Suppressor macrophage (primary cell): Measurements from ENCODE around the gene TRIO.
"Not testable (repeated sequence)": the region's sequence is repeated elsewhere in the genome, so short reads cannot be mapped to it uniquely, and the experiment has no call there.

Source experiments
- DNase-seq, 4 experiments: peaks; one replicate each; pipeline ENCODE4 v3.0.0-alpha.2; 2020 to 2022

Gene TRIO

DNA sequence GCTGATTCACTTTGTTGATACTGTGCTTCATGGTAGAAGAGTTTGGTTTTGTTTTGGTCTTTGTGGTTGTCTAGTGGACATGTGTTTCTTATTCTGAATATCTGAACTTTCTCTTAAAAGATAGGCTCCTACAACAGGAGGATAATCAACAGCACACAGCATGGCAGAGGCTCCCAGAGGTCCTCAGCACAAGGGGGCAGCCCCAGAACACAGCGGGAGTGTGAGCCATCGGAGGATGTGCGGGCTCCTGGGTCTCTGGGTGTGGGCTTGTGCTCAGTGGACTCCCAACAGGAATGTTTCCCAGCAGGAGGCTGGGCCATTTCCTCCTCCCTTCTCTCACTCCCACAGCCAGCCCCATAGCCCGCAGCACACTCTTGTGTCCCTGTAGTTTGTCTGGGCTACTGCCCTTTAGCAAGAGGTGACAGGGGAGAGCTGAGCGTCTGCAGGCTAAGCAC is 274.2 kb downstream of the TRIO start:
- no peak for DNase-seq

DNA sequence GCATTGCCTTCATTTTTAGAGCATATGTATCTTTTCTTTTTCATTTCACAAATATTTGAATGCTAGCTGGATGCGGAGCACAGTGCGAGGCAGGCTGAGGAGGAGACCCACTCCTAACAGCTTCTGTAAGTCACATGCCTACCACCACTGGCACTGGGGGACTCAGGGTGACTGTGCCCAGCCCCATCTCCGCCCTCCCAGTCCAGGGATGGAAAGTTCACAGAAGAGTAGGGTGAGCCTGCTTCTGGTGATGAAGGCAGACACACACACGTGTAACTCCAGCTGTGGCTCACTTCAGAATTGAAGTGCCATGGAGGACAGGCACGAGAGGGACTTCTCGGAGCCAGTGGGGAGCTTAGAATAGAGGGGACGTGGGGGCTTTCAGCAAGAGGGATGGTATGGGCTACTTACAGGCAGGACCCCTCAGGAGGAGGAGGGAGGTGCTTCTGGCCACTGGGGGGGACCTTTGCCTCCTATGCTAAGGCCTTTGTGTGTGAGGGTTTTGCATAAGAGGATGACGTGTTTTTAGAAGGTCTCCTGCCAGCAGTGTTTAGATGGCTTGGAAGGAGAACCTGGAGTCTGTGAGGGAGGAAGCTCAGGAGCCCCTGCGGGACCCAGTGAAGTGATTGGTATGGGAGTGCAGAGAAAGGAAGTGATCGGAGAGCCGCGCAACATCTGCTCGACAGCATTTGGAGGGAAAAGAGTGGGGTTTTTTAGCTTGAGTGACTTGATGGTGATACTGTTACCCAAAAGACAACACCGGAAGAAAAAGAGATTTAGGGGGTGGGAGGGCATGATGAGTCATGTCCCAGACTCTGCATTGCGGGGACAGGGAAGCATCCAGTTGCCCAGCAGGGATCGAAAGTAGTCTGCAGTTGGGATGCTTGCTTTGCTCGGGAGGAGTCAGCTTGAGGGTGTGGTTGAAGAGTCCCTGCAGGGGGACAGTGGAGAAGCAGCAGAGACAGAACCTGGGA is 274.9 kb downstream of the TRIO start:
- DNase-seq, result no peak

DNA sequence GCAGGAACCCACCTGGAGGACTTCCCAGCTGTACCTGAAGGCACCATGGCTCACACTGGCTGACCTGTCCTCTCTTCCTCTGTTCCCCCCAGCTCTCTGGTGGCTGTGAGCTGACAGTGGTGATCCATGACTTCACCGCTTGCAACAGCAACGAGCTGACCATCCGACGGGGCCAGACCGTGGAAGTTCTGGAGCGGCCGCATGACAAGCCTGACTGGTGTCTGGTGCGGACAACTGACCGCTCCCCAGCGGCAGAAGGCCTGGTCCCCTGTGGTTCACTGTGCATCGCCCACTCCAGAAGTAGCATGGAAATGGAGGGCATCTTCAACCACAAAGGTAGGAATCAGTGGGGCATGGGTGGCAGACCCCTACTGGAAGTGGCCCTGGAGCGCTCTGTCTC is 276.5 kb downstream of the TRIO start:
- no peak for DNase-seq

DNA sequence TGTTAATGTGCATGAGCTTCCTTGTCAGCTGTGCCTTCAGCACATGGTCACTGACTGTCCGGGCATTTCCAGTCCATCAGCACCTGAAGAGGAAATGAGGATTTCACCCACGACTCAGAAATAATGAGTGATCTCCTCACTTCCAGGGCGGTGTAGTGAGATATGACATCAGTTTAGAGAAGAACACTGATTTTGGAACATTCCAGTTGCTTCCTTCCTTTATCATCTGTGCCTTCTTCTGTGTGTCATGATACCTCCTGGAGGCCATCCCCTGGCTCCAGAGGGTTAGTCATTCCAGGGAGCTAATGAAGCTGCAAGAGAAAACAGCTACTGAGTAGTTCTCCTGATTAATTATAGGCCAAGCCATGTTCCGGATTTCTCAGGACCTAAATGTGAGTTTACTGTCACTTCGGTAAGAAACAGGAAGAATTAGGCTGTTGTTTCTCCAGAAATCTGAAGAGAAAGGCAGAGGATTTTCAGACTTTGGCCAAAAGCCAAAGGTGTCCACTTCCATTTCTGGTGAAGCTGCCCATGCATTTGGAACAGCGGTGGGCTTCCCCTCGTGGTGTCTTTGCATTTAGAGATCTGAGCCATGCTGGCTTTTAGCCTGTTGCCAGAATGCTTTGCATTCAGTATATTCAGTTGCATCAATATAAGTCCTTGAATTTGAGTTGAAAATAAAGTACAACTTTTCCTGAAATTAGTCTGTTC is 277.1 kb downstream of the TRIO start:
- DNase-seq, result no peak

DNA sequence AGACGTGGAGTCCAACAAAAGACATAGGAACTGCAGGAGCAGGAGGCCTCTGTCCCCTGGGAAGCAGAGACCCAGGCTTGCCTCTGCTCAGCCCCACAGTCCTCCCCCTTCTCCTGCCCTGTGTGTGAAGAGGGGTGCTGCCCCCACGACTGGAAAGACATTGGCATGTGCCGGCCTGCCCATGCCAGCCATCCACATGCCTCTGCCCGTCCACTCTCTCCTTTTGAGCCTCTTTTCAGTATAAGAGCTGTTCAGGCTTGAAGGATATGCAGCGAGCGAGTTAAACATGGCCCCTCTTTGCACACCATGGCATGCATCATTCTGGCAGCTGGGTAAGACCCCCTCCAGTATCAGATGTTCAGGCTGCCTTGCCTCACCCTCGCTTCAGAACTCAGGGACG is 278.7 kb downstream of the TRIO start:
- no peak for DNase-seq

DNA sequence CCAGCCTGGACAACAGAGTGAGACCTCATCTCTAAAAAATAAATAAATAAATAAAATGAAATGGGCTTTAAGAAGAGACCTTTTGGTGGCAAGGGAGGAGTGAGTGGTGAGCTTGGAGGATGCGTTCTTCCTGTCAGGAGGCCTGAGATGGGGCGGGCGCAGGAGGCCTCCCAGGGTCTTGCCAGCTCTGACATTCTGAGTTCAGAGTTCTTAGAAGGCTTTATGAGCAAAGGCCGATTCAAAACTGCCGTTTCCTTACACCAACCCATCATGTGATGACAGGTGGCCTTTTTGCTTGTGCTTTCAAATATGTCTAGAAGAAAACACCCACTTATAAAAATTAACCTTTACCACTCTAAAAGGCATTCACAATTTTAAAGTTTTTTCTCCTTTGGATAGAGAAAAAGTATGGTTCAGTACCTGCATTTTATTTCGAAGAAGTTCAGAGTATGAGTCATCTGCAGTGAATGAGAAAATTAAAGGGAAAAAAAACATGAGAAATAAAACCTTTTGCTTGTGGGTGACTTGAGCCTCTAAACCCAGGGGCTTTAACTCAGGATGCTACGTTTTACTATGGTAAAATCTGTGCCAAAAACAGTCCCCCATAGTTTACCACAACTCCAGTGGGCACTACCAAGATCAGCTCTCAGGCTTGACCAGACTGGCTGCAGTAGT is 281.0 kb downstream of the TRIO start:
- DNase-seq, result no peak

DNA sequence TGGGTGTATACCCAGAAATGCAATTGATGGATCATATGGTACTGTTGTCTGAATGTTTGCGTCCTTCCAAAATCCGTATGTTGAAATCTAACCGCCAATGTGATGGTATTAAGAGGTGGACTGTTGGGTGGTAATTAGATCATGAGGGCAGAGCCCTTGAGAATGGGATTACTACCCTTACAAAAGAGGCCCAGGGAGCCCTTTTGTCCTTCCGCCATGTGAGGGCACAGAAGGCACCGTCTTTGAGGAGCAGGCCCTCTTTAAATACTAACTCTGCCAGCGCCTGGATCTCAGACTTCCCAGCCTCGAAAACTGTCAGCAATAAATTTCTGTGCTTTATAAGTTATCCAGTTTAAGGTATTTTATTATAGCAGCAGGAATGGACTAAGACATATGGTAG is 282.4 kb downstream of the TRIO start:
- no peak for DNase-seq

DNA sequence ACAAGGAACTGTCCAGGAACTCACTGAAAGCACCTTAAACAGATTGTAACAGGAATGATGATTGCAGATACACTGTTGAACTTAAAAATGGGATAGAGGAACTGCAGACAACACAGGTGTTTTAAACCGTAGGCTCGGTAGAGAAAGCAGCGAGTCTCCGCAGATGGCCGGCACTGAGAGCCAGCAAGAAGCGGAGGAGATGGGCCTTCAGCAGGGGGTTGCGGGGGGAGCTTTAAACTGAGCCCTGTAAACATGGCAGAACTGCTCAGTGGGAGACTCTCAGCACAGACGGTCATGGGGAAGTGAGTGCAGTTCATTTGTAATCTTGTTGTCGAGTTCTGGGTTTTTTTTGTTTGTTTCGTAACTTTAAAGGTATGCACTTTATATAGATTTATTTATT is 283.4 kb downstream of the TRIO start:
- no peak for DNase-seq

DNA sequence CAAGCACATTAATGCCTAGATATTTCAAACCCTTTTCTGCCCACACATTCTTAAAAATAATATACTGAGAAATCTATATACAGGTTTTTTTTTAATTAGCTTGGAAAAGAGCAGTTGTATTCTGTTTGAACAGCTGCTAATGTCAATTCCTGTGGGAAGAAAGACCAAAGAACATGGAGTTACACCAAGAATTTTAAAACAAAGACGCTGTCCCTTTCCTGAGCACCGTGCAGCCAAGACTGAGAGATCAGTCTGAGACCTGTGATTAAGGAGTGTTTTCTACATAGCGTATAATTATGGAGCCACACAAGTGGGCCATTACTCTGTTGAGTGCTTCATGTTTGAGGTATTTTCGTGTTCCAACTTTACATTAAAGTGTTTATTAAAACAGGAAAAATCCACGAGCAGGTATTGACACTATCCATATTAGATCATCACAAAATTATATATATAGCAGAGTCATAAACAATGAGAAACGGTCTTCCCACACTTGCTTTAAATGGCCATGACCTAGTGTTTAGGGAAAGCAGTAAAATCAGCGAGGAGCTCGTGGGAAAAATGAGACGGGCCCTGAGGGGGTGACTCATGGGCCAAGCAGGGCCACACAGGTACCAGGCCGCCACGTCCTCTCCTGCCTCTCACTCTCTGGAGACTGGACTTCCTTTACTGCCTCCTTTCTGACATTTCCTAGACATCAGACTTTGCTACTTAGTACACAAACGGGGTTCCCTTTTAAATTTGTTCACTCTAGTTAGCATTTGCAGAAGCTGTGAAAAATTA is 285.4 kb downstream of the TRIO start:
- DNase-seq, result no peak

DNA sequence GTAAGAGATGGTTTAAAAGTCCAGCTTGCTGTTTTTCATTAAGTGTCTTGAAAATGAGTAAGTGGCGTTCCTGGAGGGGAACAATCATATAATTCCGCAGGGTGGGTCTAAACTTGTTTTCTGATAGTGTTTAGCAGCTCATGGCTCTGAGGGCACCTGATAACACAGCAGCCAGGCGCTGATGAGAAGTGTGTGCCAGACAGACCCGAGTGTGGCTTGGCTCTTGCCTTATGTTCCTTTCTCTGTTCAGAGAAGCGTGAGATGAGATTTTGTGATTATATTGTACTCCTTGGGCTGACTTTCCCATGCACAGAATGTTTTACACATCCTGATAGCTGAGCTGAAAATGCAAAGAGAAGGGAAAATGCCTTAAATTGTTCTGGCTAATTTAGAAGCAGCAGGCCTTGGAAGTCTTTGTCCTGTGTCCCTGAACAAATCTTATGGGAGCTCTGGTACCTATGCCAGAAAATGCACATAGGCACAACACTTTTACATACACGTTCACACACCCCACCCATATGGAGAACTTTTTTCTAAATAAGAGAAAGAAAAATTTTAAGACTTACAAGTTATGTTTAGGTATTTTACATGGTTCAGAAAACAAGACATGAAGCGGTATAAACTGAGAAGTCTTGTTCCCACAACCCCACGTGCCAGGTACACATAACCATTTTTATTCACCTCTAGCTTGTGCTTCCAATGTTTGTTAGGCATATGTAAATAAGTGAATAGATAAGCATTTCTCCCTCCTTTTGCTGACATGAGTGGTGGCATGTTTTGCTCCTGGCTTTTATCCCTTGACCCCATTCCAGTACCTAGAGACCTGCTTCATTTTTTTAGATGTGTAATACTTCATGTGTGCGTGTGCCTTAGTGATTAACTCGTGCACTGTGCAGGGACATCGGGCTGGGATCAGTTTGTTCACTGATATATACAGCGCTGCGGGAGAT is 286.2 kb downstream of the TRIO start:
- DNase-seq, result no peak

DNA sequence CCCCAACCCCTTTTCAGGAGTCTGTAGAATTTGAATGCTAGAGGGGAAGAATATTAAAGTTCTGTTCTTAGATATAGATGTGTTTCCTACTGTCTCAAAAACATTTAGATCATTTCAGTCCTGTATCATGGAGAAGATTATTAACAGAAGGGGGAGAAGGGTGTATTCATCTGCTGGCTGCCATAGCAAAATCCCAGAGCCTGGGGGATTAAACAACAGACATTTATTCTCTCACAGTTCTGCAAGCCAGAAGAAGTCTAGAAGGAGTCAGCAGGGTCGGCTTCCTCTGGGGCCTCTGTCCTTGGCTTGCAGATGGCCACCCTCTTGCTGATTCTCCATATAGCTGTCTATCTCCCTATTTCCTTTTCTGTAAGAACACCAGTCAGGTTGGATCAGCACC is 288.4 kb downstream of the TRIO start:
- no peak for DNase-seq

DNA sequence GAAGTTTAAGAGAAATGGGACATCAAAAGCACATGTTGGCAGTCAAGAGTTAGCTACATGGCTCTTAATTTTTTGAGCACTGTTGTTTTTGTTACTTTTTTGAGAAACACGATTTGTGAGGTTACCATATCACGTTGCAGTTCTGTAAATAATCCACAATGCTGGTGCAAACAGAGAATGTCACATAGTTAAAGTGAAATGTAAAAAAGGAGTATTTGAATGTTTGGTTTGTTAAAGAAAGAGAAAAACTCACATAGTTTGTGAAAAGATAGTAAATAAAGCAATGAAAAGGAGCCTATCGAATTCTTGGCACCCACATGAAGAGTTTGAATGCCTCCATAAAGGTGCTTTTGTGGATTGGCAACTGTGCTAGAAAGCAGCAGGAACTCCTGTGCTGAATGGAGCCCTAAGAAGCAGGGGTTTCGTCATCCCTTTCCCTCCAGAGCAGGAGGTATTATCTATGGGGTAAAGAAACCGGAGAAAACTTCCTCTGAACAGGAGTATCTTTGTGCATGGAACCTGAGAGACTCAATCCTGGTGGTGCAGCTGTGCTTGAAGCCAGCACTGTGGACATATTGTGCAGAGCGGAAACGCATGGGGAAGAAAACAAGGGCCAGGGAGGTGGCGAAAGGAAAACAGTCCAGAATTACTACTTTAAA is 289.9 kb downstream of the TRIO start:
- no peak for DNase-seq

DNA sequence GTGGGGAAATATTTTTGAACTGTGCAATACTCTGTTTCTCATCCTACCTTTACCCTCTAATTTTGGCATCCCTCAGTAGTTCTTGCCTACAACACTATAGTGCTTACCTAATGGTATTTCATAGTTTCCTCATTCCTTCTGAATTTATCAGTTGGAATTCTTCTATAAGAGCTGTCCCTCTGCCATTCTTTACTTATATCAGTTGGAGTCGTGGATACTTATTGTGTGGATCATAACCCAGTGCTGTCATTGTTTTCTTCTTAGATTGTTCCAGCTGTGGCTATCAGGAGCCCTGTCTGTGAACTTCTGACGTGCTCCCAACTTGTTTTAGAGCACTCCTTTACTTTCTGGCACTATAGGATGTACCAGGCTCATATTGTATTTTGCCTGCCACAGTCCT is 292.3 kb downstream of the TRIO start:
- DNase-seq, result no peak

DNA sequence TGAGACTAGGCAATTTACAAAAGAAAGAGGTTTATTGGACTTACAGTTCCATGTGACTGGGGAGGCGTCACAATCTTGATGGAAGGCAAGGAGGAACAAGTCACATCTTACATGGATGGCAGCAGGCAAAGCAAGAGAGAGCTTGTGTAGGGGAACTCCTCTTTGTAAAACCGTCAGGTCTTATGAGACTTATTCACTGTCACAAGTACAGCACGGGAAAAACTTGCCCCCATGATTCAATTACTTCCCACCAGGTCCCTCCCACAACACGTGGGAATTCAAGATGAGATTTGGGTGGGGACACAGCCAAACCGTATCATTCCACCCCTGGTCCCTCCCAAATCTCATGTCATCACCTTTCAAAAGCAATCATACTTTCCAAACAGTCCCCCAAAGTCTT is 293.0 kb downstream of the TRIO start:
- DNase-seq, result not testable (repeated sequence)

DNA sequence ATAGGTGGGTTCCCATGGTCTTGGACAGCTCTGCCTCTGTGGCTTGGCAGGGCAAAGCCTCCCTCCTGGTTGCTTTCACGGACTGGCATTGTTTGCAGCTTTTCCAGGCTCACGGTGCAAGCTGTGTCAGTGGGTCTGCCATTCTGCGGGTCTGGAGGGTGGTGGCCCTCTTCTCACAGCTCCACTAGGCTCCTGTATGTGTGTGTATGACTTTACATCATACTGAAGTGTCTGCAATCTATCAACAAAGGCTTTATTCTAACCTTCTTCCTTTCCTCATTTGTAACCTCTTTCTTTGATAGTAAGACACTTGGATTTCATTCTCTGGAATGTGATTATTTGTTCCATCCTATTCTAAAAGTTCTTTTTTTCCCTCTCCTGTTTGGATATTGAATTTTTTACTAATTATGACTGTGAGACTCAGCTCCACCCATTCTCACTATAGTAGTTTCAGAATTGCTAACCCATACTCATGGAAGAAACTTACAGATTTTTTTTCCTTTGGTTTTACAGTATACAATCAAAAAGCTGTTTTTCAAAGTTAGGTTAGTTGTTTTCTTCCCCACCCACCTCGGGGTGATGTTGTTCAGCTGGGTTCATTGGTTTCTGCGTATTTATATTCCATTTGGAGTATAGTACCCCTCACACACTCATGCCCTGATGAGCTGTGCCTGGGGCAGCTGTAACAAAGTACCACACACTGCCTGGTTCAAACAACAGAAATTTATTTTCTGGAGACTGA is 293.8 kb downstream of the TRIO start:
- DNase-seq, result no peak

DNA sequence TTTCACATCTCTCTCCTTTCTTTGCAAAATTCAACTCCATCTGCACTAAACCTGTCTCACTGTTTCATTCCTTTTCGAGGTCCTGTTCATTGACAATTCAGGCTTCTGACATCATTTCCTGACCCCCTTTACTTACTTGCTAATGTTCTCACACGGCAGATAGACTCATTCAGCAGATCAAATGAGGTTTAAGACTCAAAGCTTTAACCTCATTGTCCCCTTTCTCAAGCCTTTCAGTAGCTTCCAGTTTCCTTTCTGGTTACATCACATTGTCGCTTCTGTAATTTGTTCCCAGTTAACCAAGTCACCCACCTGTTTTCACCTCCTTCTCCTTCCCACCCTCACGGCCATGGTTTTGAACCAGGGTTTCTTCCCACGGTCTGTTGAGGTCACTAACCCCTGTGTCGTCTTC is 295.1 kb downstream of the TRIO start:
- peak in 3 of 4 experiments; percentile 15 to 20 (median 17) for DNase-seq

DNA sequence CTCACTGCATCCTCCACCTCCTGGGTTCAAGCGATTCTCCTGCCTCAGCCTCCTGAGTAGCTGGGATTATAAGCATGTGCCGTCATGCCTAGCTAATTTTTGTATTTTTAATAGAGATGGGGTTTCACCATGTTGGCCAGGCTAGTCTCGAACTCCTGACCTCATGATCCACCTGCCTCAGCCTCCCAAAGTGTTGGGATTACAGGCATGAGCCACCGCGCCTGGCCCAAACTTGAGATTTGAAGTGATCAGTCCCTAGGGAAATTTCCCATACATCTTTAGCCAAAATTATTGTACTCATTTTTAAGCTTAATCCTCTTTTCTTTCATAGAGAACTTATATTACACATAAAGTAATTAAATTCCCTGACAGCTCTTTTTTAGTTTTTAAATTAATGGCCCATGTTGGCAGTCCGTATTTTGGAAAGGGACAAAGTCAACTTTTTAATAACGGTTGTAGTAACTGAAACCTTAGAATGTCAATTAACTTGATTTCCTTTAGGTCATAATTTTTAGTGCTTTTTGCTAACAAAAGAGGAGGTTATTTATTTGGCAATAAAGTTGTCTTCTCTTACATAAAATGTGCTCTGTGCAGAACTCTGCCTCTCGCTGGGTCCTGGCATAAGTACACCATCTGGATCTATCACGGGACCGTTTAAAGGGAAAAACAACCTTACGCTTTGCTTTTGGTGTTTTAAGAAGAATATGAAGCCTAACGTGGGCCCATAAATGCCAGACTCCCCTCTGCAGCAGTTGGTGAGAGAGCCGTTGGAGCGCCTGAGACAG is 296.1 kb downstream of the TRIO start:
- no peak for DNase-seq

DNA sequence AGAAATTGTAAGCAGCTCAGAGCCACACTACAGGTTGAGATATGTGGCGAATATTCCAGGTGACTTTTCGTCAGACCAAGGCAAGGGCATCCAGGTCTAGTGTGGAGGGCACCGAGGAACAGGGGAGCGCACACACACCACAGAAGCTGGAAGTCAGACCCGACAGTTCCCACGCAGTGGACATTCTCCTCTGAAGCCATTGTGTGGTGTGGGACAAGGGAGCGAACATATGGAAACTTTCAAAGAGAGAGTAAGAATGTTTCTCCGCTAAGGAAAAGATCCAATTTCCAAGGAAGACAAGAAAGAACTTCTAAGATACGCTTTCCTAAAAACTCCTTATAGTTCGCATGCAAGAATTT is 297.1 kb downstream of the TRIO start:
- no peak for DNase-seq
